ENCODE results near the gene SMARCAL1. TPM values are rescaled to one million over a fixed set of nuclear protein-coding genes. Genes with fewer than 3 reads are reported as not detected.

Gene SMARCAL1
- polyA plus RNA-seq, 1 of the 3 experiments (the other 2 are of a cell fraction): 27.0 TPM

- Histone ChIP-seq H4K20me1 (ENCODE audit: insufficient read depth) (no peaks in the 10 kb centered on the region), H3K4me3 (ENCODE audit: low read depth in 2 of 2, low read length in 1 of 2) (no peak overlapping the region), H2AFZ (ENCODE audit: low read depth) (no peak overlapping the region), H3K9ac (no peak overlapping the region), H3K4me2 (no peak overlapping the region), H3K79me2 (ENCODE audit: insufficient read depth) (no peaks in the 10 kb centered on the region), H3K9me2 (no peaks in the 10 kb centered on the region), H3K4me1 (ENCODE audit: control insufficient read depth in 1 of 2, insufficient read depth in 2 of 2, low read depth in 1 of 2, low read length in 1 of 2) (no peaks in the 10 kb centered on the region), H3K36me3 (replicated peaks in 1 of 2; ENCODE audit: control insufficient read depth in 1 of 2, insufficient read depth in 2 of 2, low read length in 1 of 2) (no peaks in the 10 kb centered on the region), H3F3A (replicated peaks; ENCODE audit: insufficient read depth) (no peaks in the 10 kb centered on the region), H3K9me3 (no peaks in the 10 kb centered on the region), H3K27ac (ENCODE audit: low read depth in 2 of 2, low read length in 1 of 2) (no peak overlapping the region), H3K27me3 (ENCODE audit: insufficient read depth) (no peaks in the 10 kb centered on the region)
- POLR2A ChIA-PET: no interaction called here
- no peak for DNase-seq
- CTCF ChIA-PET: interaction anchor here (0.9 to 1.0 kb wide), 2 partner anchors 16 to 18 kb away, joined by 3 to 5 read pairs; partner anchors contain the start of gene MARCHF4
- TF ChIP-seq TCF12 (IDR thresholded peaks at IDR 0.05) (no peak), RXRA (IDR thresholded peaks at IDR 0.05; ENCODE audit: borderline replicate concordance, low read depth) (no peak), ELF1 (IDR thresholded peaks at IDR 0.05) (no peak), MAX (IDR thresholded peaks at IDR 0.05; ENCODE audit: low read depth) (no peak), NRF1 (IDR thresholded peaks at IDR 0.05; ENCODE audit: low read depth, low read length) (no peak), REST (IDR thresholded peaks at IDR 0.05; ENCODE audit: low read depth, low read length) (no peak), YY1 (IDR thresholded peaks at IDR 0.05; ENCODE audit: low read depth) (no peak), MEF2A (IDR thresholded peaks at IDR 0.05; ENCODE audit: borderline replicate concordance, low read depth) (no peak), PBX3 (IDR thresholded peaks at IDR 0.05) (no peak), RCOR1 (IDR thresholded peaks at IDR 0.05; ENCODE audit: low read length) (no peak), POLR2AphosphoS5 (IDR thresholded peaks at IDR 0.05; ENCODE audit: low read depth, low read length) (no peak), JUND (IDR thresholded peaks at IDR 0.05) (no peak), MXI1 (IDR thresholded peaks at IDR 0.05; ENCODE audit: low read depth, low read length) (no peak), GABPA (IDR thresholded peaks at IDR 0.05; ENCODE audit: low read depth) (no peak), EZH2phosphoT487 (IDR thresholded peaks at IDR 0.05; ENCODE audit: borderline replicate concordance, low read depth) (no peak), TEAD4 (IDR thresholded peaks at IDR 0.05; ENCODE audit: borderline replicate concordance, insufficient read depth) (no peak), TAF1 (IDR thresholded peaks at IDR 0.05; ENCODE audit: borderline replicate concordance, low read depth, low read length) (no peak), CTCF (IDR thresholded peaks at IDR 0.05) (no peak), CHD2 (IDR thresholded peaks at IDR 0.05; ENCODE audit: low read length, partially characterized antibody) (no peak), NFIC (IDR thresholded peaks at IDR 0.05; ENCODE audit: borderline replicate concordance) (no peak)
- 70% methylated on average over 1 of the region's 1 CpG for WGBS (ENCODE audit: low lambda C conversion rate)
Measured at GRCh38 chr2:216389570-216389969, 22.7 kb upstream of the SMARCAL1 start.

All from SK-N-SH (cell line).